HG02852 (cell line): ENCODE data around the gene NDUFB11.
"Not testable (repeated sequence)": the region's sequence is repeated elsewhere in the genome, so short reads cannot be mapped to it uniquely, and the experiment has no call there.

Source experiments
- ATAC-seq: cut with Tn5 transposase; IDR thresholded peaks from one replicate; pipeline ENCODE4 v1.9.1; 2021; ENCODE audit warnings: mild to moderate bottlenecking, moderate library complexity; ENCODE audit not compliant: unreplicated experiment

NDUFB11 gene

DNA sequence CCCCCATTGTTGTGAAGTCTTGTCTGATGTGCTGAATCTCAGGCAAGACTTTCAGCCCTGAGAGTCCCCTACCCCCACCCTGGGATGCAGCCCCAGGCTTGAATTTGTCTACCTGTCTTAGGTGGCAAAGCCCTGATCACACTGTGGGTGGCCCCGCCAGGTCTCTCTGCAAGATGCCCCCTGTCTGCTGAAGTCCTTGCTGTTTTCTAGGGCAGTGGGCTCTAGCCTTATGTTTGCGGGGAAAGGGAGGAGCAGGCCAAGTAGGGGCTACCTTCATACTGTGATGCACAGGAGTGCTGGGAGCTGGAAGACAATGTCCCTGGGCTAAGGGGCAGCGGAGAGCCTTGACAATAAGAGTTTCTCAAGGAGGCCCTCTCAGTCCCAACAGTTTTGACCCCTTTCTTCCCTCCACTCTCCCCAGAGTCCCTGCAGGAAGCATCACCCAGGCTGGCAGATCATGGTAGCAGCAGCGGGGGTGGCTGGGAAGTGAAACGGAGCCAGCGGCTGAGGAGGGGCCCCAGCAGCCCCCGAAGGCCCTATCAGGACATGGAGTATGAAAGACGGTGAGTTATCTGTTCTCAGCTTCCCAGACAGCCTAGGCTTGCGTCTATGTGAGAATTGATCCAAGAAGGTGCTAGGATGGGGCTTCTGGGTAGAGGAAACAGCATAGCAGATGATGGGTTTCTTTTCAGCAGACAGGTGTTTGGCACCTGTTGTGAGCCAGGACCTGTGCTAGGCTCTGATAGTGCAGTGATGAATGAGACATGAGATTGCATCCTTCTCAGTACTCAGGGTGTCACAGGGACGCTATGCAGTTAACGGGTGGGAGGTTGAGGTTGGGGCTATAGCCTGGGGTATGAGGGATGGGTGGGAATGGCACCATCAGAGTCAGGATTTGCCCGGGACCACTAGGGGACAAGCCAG lies 2.7 kb upstream of the NDUFB11 start:
- ATAC-seq = no peak

DNA sequence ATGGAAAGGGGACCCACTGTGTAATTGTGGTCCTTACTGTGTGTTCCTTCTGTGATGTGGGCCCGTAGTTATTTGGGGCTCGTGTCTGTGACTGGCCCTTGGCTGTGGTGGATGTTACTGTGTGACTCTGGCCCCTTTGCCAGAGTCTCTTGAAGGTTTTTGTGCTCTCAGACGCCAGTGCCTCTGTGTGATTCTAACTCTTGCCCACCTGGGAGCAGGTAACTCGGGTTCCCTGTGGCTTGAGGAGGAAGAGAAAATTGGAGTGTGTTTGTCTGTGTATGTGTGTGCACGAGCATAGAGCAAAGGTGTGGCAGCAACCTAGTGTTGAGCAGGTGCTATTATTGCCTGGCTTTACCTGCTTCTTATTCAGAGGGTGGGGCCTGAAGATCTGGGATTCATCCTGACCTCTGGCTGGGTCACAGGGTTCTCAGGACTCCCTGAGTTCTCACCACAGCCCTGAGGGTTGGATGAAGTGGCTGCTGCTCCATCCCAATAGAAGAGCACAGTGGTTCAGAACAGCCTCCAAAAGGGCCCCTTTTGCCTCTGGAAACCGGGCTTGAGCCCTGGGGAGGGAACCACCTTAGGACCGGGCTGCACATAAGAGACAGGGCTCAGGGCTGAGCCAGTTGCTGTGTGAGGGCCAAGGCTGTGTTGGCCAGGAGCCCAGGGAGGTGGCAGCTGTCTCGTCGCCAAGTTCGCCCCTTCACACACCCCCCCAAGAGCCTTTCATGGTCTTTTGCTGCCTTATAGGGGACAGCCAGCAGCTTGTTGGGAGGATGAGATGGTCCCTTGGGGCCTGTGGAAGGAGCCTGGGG lies 1.8 kb upstream of the NDUFB11 start:
- no peak for ATAC-seq

DNA sequence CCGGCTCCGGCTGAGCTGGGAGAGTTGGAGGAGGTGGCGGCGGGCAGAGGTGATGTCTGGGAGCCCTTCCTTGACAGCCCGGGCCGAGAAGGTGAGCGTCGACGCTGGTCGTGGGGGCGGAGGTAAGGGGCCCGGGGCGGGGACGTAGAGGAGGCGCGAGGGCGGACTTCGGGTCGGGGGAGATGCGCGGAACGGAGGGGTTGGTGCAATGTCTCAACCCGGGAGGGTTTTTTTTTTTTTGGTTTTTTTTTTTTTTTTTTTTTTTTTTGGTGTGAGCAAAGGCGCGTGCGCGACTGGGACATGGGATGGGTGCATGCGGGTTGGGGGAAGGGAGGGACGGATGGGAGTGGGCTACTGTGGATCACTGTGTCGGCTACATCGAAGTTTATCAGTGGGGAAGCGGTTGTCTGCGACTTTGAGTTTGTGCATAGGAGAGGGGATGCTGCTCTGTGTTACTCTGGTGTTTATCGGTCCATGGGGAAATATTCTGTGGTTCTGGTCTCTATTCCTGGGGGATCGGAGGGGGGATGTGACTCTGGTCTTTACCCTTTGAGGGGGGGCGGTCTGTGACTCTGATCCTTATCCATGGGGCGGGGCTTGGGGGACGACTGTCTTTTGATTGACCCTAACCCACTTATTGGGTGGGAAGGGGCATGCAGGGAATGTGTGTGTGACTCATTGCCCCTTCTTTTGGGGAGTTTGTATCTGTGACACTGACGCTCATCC lies 1.1 kb upstream of the NDUFB11 start:
- ATAC-seq = peak; percentile 35

DNA sequence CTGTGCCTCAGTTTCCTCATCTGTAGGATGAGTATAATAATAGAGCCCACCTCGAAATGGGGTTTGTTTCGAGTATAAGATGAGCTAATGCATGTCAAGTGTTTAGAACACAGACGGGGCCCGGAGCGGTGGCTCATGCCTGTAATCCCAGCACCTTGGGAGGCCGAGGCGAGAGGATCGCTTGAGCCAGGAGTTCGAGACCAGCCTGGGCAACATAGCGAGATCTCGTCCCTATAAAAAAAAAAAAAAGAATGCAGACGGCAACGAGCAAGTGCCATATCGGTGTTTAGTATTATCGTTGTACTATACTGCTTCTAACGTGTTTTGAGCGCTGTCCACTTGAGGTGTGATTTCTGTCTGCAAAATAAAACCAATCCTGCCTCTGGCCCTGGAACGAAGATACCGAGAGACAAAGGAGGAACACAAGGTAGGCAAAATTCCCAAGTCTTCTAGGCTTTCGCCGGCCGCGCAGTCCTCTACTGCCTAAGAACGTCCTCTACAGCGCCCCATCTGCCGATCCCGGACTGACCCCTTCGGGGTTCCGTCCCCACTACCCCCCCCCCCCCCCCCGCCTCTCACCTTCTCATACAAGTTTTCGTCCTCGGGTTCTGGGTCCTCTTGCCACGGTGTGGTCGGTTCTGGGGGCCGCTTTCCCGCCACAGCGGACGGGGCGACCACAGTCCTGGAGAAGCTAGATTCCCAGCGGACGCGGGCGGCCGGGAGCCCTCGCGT lies 442 bp downstream of the NDUFB11 start:
- ATAC-seq = peak; percentile 1

DNA sequence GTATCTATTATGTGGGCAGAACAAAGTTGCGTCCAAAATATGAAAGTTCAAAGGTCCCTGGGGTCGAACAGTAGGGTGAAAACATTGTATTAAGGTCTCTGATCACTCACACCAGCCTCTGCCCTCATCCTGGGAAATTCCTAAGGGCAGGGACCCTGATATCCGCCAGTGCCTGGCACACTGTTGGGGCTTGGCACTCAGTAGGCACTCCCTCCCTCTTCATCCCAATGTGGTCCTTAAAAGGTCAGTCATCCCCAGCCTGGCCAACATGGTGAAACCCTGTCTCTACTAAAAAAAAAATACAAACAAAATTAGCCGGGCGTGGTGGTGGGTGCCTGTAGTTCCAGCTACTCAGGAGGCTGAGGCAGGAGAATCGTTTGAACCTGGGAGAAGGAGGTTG lies 6.3 kb downstream of the NDUFB11 start:
- ATAC-seq = no peak

DNA sequence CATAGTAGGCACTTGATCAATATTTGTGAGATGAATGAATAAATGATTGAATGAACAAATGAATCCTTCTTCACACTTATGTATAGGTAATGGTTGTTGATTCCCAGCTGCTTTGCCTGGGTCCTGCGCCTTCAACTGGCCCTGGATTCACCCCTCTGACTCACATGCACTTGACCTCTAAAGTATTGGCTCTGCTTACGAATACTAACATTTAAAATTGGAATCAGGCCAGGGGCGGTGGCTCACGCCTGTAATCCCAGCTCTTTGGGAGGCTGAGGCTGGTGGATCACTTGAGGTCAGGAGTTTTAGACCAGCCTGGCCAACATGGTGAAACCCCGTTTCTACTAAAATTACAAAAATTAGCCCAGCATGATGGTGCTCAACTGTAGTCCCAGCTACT lies 8.9 kb downstream of the NDUFB11 start:
- ATAC-seq = not testable (repeated sequence)

DNA sequence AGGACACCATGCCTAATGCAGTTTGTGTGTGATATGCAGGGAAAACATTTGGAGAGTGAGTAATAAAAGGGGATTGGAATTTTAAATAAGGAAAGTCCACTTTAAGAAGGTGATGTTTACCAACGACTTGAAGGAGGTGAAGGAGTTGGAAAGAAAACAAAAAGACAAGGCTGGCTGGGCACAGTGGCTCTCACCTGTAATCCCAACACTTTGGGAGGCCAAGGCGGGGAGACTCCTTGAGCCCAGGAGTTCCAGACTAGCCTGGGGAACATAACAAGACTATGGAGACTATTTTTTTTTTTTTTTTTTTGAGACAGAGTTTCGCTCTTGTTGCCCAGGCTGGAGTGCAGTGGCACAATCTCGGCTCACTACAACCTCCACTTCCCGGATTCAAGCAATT lies 11.0 kb downstream of the NDUFB11 start:
- ATAC-seq = no peak

DNA sequence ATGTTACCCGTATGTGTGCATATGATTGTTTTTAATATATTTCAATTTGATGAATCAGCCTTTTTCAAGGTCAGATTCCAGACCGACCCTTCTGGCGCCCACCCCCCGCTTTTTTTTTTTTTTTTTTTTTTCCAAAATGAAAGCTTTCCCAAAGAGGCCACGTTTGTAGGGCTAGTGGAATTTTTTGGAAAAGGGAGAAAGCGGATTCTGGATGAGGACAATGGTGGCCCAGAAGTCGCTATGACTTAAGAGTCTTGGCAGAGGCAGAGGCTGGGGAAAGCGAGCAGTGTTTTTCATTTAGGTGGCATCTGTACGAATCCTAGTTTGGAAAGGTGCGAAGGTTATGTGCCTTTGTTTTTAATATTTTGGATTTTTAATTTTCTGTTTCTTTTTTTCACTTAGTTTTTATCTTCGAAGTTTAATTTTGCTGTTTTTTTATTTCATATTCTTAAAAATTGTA lies 14.6 kb downstream of the NDUFB11 start:
- no peak for ATAC-seq

DNA sequence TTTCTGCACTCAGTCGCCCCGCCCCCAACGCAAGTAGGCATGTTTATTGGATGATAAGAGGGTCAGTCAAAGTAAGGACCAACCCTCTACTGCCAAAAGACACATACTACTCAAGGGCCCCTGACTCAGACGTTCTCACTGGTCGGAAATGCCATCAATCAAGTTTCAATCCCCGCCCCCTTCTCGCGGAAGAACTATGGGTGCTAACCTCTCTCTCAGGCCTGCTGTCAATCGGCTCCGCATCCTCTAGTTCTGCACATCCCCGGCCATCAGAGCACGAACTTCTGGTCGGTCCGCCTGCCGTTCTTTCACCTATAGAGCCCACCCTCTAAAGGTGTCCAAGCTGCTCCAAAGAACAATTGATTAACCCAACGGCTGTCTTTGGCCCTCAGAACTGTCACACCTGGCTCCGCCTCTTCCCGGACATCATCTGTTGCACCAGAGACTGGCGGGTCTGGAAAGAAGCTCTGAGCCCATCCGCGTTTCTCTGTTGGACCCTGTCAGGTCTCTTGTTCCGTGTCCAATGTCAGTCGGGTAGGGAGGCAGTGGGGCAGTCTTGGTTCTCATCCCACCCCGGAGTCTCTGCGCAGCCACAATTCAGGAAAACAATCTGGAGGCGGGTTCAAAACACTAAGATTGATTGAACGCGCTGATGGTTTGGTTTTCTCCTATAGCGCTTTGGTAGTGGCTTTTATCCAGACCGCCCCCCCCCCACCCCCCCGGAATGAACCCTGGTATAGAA lies 15.2 kb downstream of the NDUFB11 start:
- peak; percentile 97 for ATAC-seq

DNA sequence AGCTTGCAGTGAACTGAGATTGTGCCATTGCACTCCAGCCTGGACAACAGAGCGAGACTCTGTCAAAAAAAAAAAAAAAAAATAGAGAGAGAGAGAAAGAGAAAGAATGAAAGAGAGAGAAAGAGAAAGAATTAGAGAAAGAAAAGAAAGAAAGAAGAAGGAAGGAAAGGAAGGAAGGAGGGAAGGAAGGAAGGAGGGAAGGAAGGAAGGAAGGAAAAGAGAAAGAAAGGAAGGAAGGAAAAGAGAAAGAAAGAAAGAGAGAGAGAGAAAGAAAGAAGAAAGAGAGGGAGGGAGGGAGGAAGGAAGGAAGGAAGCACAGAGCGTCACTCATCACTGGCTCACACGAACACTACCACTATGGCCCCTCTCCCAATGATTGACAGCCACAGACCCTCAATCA lies 20.0 kb downstream of the NDUFB11 start:
- not testable (repeated sequence) for ATAC-seq

DNA sequence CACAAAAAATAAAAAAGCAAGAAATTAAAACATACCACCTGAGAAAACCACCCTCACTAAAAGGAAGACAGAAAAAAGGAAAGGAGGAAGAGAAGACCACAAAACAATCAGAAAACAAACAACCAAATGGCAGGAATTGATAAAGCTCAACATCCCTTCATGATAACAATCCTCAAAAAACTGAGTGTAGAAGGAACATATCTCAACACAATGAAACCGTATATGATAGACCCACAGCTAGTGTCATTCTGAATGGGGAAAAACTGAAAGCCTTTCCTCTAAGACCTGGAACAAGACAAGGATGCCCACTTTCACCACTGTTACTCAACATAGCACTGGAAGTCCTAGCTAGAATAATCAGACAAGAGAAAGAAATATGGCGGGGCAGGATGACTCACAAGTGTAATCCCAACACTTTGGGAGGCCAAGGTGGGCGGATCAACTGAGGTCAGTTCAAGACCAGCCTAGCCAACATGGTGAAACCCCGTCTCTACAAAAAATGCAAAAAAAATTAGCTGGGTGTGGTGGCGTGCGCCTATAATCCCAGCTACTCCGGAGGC lies 27.9 kb downstream of the NDUFB11 start:
- not testable (repeated sequence) for ATAC-seq

DNA sequence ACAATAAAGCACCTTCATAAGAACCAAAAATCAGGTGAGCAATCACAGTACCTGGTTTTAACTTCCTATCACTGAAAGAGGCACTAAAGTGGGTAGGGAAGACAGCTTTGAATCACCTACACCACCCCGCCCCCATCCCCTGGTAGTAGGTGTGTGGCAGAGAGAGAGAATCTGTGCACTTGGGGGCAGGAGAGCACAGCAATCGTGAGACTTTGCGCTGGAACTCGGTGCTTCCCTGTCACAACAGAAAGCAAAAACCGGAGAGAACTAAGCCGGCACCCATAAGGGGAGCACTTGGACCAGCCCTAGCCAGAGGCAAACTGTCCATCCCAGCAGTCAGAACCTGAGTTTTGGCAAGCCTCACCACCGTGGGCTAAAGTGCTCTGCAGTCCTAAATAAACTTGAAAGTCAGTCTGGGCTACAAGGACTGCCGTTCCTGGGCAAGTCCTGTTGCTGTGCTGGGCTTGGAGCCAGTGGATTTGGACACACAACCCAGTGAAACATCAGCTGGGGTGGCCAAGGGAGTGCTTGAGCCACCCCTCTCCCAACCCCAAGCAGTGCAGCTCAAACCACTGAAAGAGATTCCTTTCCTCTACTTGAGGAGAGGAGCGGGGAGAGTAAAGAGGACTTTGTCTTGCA lies 32.1 kb downstream of the NDUFB11 start:
- no peak for ATAC-seq

DNA sequence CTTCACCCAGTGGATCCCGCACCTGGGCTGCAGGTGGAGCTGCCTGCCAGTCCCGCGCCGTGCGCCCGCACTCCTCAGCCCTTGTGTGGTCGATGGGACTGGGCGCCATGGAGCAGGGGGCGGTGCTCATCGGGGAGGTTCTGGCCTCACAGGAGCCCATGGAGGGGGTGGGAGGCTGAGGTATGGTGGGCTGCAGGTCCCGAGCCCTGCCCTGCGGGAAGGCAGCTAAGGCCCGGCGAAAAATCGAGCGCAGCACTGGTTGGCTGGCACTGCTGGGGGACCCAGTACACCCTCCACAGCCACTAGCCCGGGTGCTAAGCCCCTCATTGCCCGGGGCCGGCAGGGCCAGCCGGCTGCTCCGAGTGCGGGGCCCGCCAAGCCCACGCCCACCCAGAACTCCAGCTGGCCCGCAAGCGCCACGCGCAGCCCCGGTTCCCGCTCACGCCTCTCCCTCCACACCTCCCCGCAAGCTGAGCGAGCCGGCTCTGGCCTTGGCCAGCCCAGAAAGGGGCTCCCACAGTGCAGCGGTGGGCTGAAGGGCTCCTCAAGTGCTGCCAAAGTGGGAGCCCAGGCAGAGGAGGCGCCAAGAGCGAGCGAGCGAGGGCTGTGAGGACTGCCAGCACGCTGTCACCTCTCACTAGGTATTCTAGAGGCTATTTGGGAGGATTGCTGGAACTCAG lies 33.4 kb downstream of the NDUFB11 start:
- ATAC-seq = not testable (repeated sequence)

DNA sequence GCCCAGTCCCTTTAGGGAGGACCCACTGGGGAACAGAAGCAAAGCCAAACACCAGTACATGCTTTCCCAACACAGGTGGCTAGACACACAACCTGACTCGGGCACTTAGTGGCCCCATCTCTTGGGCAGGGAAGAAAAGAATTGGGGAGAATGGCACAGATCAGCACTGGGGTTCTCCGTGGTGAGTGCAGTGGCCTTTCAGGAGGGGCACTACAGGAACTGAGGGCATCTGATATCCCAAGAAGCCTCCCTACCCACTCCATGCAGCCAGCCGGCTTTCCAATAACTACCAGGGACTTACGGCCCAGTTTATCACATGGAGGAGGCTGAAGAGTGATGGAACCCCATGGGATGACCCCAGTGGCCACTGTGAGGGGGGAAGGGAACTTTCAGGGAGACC lies 43.3 kb downstream of the NDUFB11 start:
- ATAC-seq = no peak

DNA sequence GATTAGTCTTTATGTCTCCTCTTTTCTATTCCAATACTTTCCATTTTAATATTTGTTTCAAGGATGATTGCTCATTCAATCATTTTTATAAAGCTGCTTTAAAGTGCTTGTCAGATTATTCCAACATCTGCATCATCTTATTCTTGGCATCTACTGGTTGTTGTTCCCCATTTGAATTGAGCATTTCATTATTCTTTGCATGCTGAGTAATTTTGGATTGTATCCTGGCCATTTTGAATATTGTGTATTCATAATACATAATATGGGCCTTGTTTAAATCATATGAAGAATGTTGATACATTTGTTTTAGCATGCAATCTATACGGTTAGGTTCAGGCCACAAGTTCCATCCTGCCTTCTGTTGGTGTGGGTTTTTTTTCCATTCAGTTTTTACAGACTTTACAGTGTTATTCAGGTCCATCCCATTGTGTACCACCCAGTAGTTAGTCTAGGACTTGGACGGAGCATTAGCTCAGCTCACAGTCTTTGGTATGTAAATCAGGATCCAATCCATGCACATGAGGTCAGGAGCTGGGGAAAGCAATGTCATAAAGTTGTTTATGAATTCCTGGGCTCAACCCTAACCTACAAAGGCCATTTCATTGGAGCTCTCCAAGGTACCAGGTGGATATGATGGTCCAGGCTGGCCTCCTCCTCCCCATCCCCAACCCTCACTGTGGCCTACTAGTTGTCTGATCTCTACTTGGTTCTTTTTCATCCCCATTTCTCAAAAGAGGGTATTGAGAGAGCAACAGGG lies 46.0 kb downstream of the NDUFB11 start:
- no peak for ATAC-seq

DNA sequence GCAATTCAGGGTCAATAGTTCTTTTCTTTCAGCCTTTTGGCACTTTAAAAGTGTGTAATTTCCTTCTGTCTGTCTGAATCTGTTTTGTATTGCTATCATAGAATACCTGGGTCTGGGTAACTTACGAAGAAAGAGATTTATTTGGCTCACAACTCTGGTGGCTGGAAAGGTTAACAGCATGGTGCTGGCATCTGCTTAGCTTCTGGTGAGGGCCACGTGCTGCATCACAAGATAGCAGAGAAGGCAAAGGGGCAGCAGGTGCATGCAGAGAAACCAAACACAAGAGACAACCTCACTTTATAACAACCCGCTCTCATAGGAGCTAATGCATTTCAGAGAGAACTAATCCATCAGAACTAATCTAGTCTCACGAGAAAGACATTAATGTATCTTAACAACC lies 47.5 kb downstream of the NDUFB11 start:
- ATAC-seq = no peak

DNA sequence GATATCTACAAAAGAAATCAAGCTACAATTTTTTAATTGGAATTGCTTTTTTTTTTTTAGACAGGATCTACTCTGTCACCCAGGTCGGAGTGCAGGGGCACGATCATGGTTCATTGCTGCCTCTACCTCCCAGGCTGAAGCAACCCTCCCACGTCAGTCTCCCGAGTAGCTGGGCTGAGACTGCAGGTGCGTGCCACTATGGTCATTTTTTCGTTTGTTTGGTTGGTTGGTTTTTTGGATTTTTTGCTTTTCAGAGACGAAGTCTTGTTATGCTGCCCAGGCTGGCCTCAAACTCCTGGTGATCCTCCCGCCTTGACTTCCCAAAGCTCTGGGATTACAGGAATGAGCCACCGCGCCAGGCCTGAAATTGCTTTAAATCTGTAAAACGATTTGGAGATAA lies 50.6 kb downstream of the NDUFB11 start:
- no peak for ATAC-seq

DNA sequence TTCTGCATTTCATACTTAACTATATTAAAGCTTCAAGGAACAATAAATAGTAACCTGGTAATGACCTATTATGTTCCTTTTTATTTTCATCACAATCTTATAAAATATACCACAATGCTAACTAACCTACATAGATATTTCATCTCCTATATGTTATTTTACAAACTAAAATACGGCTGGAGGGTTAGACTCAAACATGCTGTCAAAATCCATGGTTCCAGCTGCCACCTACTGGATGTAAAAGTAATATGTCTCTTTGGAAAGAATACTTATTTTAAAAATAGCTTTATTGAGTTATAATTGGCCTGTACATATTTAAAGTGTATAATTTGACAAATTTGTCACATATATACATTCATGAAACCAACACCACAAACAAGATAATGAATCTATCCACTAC lies 51.3 kb downstream of the NDUFB11 start:
- no peak for ATAC-seq
